Astrocyte (in vitro differentiated cells and primary cell): Measurements from ENCODE around the gene CLTRN. TPM values are rescaled to one million over a fixed set of nuclear protein-coding genes. Genes with fewer than 3 reads are reported as not detected.

ENCODE experiments used
- DNase-seq: peaks from one replicate; pipeline ENCODE4 v3.0.0-alpha.2; 2010; ENCODE audit warnings: low read depth
- FAIRE-seq: peaks from 2 replicates; lab custom pipeline; 2011; peaks lifted over from hg19 to GRCh38; lab: Jason Lieb, UNC
- H2AFZ ChIP-seq: 2 replicates; pipeline ENCODE4 v1.6.0; 2012; ENCODE audit warnings: low read depth, low read length, inconsistent platforms
- H3K27ac ChIP-seq: 2 replicates; pipeline ENCODE4 v1.5.1; 2011; ENCODE audit warnings: low read depth, low read length, inconsistent platforms
- H3K27me3 ChIP-seq: 2 replicates; pipeline ENCODE4 v1.6.0; 2011; ENCODE audit warnings: low read length, inconsistent platforms; ENCODE audit not compliant: insufficient read depth
- H3K36me3 ChIP-seq: 2 replicates; pipeline ENCODE4 v1.5.1; 2011; ENCODE audit warnings: low read length, inconsistent platforms; ENCODE audit not compliant: insufficient read depth
- H3K4me1 ChIP-seq: 2 replicates; pipeline ENCODE4 v1.5.1; 2011; ENCODE audit warnings: low read length, inconsistent platforms; ENCODE audit not compliant: insufficient read depth
- H3K4me2 ChIP-seq: 2 replicates; pipeline ENCODE4 v1.6.0; 2012; ENCODE audit warnings: low read length, inconsistent platforms
- H3K4me3 ChIP-seq: 2 replicates; pipeline ENCODE4 v1.5.1; 2011; ENCODE audit warnings: low read depth, mild to moderate bottlenecking, low read length, inconsistent platforms; ENCODE audit not compliant: insufficient read depth
- H3K79me2 ChIP-seq: 2 replicates; pipeline ENCODE4 v1.6.0; 2012; ENCODE audit warnings: mild to moderate bottlenecking, low read length, inconsistent platforms; ENCODE audit not compliant: insufficient read depth
- H3K9ac ChIP-seq: 2 replicates; pipeline ENCODE4 v1.6.0; 2012; ENCODE audit warnings: mild to moderate bottlenecking, low read length, inconsistent platforms
- H3K9me3 ChIP-seq: 2 replicates; pipeline ENCODE4 v1.5.1; 2012; ENCODE audit warnings: low read depth, mild to moderate bottlenecking, low read length, inconsistent platforms; ENCODE audit not compliant: insufficient read depth
- H4K20me1 ChIP-seq: 2 replicates; pipeline ENCODE4 v1.6.0; 2012; ENCODE audit warnings: low read length, inconsistent platforms; ENCODE audit not compliant: insufficient read depth
- H3K27ac Mint-ChIP-seq: one replicate; pipeline ENCODE4 v1.8.0; 2021; ENCODE audit warnings: mild to moderate bottlenecking, mixed read lengths; ENCODE audit not compliant: unreplicated experiment
- H3K27me3 Mint-ChIP-seq: one replicate; pipeline ENCODE4 v1.8.0; 2021; ENCODE audit warnings: low read depth, mixed read lengths; ENCODE audit not compliant: unreplicated experiment
- H3K36me3 Mint-ChIP-seq: one replicate; pipeline ENCODE4 v1.8.0; 2021; ENCODE audit warnings: low read depth, mixed read lengths; ENCODE audit not compliant: unreplicated experiment
- H3K4me1 Mint-ChIP-seq: one replicate; pipeline ENCODE4 v1.8.0; 2021; ENCODE audit warnings: low read depth, mixed read lengths; ENCODE audit not compliant: unreplicated experiment
- H3K4me3 Mint-ChIP-seq: one replicate; pipeline ENCODE4 v1.8.0; 2021; ENCODE audit warnings: mild to moderate bottlenecking, moderate library complexity, mixed read lengths; ENCODE audit not compliant: unreplicated experiment
- H3K9me3 Mint-ChIP-seq: one replicate; pipeline ENCODE4 v1.8.0; 2021; ENCODE audit warnings: mild to moderate bottlenecking, mixed read lengths; ENCODE audit not compliant: unreplicated experiment
- CTCF ChIP-seq: IDR thresholded peaks from 2 replicates; pipeline ENCODE4 v1.5.1; 2011; ENCODE audit warnings: low read depth, mild to moderate bottlenecking, inconsistent platforms, low read length, moderate library complexity; ENCODE audit not compliant: insufficient read depth
- EZH2 ChIP-seq: IDR thresholded peaks from 2 replicates; pipeline ENCODE4 v1.6.1; 2012; ENCODE audit warnings: mild to moderate bottlenecking, low read length, inconsistent platforms; ENCODE audit not compliant: insufficient read depth
- total RNA-seq: library from RNA; stranded (reverse); gene quantifications from 2 replicates; pipeline ENCODE4 v1.2.1, GENCODE V29; 2021

Gene CLTRN
- total RNA-seq, 1 donor from 2014 or later = 1.2 TPM

GRCh38 chrX:15702488-15703371, 38.1 kb upstream of the CLTRN start:
- DNase-seq (no peak), FAIRE-seq (no peak)
- no peak for TF ChIP-seq EZH2
- no peaks in the 10 kb centered on the region for H3K27me3 Mint-ChIP-seq
- Histone ChIP-seq H3K4me2 (no peak overlapping the region), H3K9me3 (no peaks in the 10 kb centered on the region), H3K4me1 (no peaks in the 10 kb centered on the region), H4K20me1 (no peaks in the 10 kb centered on the region), H3K9ac (no peak overlapping the region), H3K27ac (no peak overlapping the region), H3K4me3 (no peak overlapping the region), H3K36me3 (peaks cover 3% of the 10 kb centered on the region), H2AFZ (no peak overlapping the region), H3K79me2 (no peaks in the 10 kb centered on the region), H3K27me3 (no peaks in the 10 kb centered on the region)
- no peaks in the 10 kb centered on the region for H3K36me3 Mint-ChIP-seq
- H3K4me1 Mint-ChIP-seq = no peaks in the 10 kb centered on the region
- H3K9me3 Mint-ChIP-seq = no peaks in the 10 kb centered on the region
- no peak overlapping the region for H3K27ac Mint-ChIP-seq
- no peak overlapping the region for H3K4me3 Mint-ChIP-seq

- no peak overlapping the region for H2AFZ ChIP-seq
- H4K20me1 ChIP-seq = no peaks in the 10 kb centered on the region
- Mint-ChIP-seq H3K4me1 (no peaks in the 10 kb centered on the region), H3K27me3 (no peaks in the 10 kb centered on the region), H3K36me3 (no peaks in the 10 kb centered on the region), H3K27ac (no peak overlapping the region), H3K9me3 (peaks cover 2% of the 10 kb centered on the region), H3K4me3 (no peak overlapping the region)
- no peaks in the 10 kb centered on the region for H3K27me3 ChIP-seq
- DNase-seq = no peak
- H3K4me3 ChIP-seq = no peak overlapping the region
- no peak for TF ChIP-seq CTCF
- no peak for TF ChIP-seq EZH2
- no peak overlapping the region for H3K9ac ChIP-seq
- H3K79me2 ChIP-seq = no peaks in the 10 kb centered on the region
- no peaks in the 10 kb centered on the region for H3K9me3 ChIP-seq
- H3K4me1 ChIP-seq = no peaks in the 10 kb centered on the region
- H3K27ac ChIP-seq = no peak overlapping the region
- H3K36me3 ChIP-seq = peaks cover 3% of the 10 kb centered on the region
- peak; percentile 81 for FAIRE-seq
- H3K4me2 ChIP-seq = no peak overlapping the region
Measured at GRCh38 chrX:15696516-15696915, 31.9 kb upstream of the CLTRN start.

- Histone ChIP-seq H2AFZ (no peak overlapping the region), H3K36me3 (no peaks in the 10 kb centered on the region), H3K9ac (no peak overlapping the region), H3K4me3 (no peak overlapping the region), H3K4me2 (no peak overlapping the region), H3K79me2 (peaks cover 6% of the 10 kb centered on the region), H3K9me3 (no peaks in the 10 kb centered on the region), H3K27me3 (no peaks in the 10 kb centered on the region), H3K27ac (no peak overlapping the region), H4K20me1 (no peaks in the 10 kb centered on the region), H3K4me1 (no peaks in the 10 kb centered on the region)
- no peaks in the 10 kb centered on the region for H3K36me3 Mint-ChIP-seq
- no peaks in the 10 kb centered on the region for H3K27me3 Mint-ChIP-seq
- H3K4me1 Mint-ChIP-seq = no peaks in the 10 kb centered on the region
- no peak for DNase-seq
- no peak for FAIRE-seq
- H3K4me3 Mint-ChIP-seq = no peak overlapping the region
- H3K9me3 Mint-ChIP-seq = peaks cover 2% of the 10 kb centered on the region
- TF ChIP-seq EZH2 = no peak
- no peak for TF ChIP-seq CTCF
- no peak overlapping the region for H3K27ac Mint-ChIP-seq
Measured at GRCh38 chrX:15694941-15695451, 30.4 kb upstream of the CLTRN start.
